NCI-H2196 treated with DMSO at 0.1 percent for 48 hours (cell line): ENCODE results near the gene UBXN1.
A peak's percentile ranks its signal among the peaks of the same experiment; 100 is the strongest.

Experiments
- DNase-seq: peaks from one replicate; lab custom pipeline; 2025; ENCODE audit not compliant: unreplicated experiment; lab: John Stamatoyannopoulos, UW

The UBXN1 gene

DNA sequence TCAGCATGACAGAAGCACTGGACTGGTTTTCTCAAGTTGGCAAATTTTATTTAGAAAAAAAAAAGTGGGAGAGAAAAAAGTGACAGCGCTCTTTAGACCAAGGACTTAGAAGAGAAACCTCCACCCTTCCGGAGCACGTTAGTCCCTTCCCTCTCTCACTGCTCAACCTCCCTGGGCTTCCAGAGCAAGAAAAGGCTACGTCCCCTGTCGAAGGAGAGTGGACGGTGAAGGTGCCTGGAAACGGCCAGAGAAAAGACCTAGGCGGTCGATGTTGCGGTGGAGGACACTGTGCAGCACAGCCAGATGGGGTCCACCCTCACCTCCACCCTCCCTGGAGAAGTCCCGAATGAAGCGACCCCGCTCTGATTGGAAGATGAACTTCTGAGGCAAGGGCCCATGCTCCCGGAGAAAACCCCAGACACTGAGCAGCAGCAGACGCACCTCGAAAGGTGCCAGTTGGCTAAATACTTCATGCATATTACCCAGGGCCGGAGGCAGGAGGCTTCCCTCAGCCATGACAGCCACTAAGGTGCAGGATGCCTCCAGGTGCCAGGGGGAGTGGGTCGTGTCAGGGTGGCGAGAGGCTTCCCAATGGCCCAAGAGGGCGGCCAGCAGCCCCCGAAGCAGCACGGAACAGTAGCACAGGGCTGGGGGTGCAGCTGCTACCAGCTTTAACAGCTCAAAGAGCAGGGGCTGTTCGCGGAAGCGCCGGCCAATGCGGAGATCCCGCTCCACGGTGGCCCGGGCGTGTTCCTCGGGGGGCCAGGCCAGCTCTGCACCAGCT is 31.9 kb downstream of the UBXN1 start:
- no peak for DNase-seq

DNA sequence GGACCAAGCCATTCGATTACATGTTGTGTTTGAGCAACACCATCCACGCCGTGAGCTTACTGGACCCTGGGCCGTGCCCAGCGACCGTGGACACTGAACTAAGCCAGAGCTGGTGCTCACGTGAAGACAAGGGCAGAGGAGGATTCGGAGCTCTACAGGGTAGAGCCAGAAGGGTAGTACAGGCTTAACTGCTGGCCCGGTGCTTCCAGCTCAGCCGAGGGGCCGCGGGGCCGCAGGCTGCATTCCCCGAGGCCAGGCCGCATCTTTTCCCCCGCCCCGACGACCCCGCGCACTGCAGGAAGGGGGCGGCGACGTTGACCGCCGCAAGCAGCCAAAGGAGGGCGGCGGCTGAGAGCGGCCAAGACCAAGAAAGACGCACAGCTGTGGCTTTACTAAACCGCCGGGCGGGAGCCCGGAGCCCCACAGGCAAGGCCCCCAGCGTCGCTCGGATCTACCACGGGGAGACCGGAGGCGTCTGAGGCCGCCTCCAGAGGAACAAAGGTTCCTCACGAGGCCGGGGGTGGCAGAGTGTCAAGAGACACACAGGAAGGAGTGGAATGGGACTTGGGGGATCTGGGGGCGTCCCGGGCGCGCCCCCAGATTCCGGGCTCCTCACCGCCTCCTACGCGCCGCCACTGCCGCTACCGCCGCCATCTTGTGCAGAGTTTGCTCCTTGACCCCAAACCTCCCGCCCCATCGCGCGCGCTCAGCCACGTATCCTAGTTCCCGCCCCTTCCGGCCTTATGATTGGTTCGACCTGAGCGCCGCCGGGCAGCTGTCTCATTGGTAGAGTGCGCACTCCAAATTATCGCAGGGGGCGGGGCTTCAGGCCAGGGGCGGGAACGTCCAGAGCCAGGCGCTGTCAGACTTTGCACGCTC is 32.7 kb downstream of the UBXN1 start, which contains the start of gene GANAB:
Gene GANAB (minus strand): TSS at position 668 of the 879 bp plus-strand sequence. CDS start 14 bp downstream, at position 654.
- peak; percentile 95 for DNase-seq

DNA sequence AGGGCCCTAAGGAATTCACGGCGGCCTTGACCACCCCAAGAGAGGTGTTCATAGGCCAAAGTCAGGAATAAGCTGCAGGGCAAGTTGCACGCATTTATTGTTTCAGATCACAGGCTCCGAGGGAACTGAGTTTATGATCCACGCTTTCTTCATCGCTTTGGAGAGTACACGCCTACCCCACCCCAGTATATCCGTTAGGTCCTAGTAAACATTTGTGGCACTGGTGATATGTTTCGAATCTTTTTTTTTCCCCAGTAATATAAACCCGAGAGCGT is 33.3 kb downstream of the UBXN1 start:
- no peak for DNase-seq

GRCh38 chr11:62644220-62644619 is 34.7 kb downstream of the UBXN1 start:
- no peak for DNase-seq

DNA sequence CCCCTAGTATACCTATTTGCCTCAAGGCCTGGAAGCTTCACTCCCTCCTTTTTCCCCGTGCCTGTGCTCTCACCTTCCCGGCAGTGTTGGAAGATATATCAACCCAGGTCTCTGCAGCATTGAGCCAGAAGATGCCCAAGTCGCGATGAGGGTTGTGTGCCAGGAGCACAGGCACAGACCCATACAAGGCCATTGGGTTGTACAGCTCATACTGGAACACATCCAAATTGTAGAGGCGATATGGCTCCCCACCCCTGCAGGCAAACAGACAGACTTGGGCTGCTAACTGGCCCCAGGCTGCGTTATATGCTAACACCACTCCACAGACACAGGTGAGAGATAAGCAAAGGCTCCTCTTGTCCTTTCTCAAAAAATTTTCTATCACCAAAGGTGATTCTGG is 46.4 kb downstream of the UBXN1 start:
- no peak for DNase-seq

DNA sequence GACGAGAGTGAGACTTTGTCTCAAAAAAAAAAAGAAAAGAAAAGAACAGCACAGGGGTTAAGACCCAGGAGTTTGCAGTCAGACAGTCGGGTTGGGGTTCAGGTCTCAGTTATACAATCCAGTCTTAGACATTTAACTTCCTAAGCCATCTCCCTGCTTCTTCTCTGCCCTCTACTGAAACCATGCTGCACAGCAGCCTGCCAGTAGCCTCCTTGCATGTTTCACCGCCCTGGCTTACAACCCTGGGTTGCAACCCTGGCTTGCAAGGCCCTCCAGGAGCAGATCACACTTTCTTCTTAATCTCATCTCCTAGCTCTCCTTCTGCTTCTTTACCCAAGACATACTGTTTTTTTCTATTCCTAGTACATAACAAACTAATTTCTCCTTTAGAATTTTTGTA is 51.2 kb downstream of the UBXN1 start:
- no peak for DNase-seq
